HG02884 (cell line): ENCODE data around the gene NKX6-2.
"Not testable (repeated sequence)": the region's sequence is repeated elsewhere in the genome, so short reads cannot be mapped to it uniquely, and the experiment has no call there.

ENCODE experiments used
- ATAC-seq: cut with Tn5 transposase; IDR thresholded peaks from one replicate; pipeline ENCODE4 v1.9.1; 2021; ENCODE audit warnings: mild to moderate bottlenecking, moderate library complexity; ENCODE audit not compliant: unreplicated experiment

NKX6-2 gene

DNA sequence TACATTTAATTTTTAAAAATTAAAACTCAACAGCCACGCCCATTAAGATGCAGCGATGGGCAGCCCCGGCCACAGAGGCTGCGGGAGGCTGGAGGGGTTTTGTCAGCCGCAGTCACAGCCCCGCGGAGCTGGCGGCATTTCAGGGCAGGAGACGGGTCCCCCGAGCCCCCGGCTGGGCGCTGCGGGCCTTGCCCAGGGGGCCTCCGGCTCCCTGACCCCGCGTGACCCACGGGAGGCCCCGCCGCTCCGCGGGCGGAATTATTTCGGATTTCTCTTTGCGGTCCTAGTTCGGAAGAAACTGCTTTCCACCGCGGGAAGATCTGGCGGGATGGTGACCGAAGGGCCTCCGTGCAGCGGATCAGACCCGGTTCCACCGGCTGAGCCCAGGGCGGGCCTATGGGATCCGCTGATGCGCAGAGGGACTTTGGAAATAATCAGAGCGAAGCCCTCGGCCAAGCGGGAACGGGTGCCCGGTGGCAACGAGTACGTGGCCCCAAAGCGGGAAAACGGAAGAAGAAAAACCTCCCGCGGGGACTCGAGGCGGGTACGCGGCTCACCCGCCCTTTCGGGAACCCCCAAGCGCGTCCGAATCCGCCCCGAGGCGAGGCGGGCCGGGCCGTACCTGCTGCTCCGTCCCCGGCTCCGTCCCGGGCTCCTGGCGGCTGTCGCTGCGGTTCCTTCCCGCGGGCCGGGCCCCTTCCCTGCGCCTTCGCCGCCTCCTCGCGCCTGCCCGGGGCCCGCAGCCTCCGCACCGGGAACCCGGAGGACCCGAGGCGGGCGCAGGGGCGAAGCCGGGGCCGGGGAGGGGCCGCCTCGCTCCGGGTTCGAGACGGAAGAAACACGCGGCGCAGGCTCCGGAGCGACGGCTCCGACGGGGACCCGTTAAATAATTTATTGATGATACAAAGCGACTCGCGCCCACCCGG, 1.7 kb downstream of the NKX6-2 start:
- ATAC-seq = no peak

GRCh38 chr10:132783165-132783939, 2.6 kb downstream of the NKX6-2 start:
- no peak for ATAC-seq

DNA sequence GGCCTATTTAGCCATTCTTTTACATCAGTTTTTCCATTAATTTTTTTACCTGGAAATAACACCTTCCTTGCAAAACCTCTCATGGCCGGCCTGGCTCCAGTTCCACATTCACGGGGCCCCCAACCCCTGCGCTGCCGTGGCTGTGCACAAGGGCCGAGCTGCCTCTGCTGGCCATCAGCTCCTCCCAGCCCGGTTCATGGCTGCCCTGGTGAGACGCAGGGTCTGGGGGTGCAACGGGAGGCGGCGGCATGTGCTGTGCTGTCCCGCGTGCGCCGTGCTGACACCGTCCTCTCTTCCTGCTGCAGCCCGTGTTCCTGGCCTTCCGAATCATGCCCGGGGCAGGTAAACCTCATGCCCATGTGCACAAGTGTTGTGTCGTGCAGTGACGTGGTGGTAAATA, 4.4 kb downstream of the NKX6-2 start:
- ATAC-seq = no peak

- no peak for ATAC-seq
These were observed 5.6 kb downstream of the NKX6-2 start for GRCh38 chr10:132780356-132780755.

DNA sequence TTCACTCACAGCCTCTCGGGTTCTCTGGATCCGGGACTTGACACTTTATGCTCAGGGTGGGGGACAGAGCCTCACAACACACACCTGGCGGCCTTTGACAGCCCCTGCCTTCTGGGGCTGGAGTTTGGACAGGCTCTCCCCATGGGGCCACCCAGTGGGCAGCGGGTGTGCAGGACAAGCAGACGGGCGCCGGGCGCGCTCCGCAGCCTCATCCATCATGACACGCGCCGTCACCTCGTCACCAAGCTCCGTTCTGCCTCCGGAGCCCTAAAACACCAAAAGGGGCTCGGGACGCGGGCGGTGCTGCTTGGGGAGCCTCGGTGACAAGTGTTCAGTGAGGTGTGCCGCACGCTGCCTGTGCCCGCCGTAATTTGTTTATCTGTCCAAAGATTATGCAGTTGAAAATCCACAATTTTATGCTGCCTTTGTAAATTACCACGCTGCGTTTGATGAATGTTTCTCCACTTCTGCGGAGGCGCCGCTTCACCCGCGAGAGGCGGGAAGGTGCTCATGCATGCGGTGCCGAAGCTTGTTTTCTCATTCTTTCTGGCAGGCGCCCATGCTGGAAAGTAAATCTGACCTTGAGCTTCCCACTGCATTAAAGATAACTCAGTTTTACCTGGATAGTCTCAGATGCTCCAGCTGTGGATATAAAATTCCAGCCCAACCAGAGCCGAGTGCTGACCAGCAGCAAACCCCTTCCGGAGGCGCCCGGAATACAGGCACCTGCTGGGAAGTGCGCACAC, 6.2 kb downstream of the NKX6-2 start:
- no peak for ATAC-seq

GRCh38 chr10:132777441-132777840, 8.5 kb downstream of the NKX6-2 start:
- ATAC-seq = no peak

DNA sequence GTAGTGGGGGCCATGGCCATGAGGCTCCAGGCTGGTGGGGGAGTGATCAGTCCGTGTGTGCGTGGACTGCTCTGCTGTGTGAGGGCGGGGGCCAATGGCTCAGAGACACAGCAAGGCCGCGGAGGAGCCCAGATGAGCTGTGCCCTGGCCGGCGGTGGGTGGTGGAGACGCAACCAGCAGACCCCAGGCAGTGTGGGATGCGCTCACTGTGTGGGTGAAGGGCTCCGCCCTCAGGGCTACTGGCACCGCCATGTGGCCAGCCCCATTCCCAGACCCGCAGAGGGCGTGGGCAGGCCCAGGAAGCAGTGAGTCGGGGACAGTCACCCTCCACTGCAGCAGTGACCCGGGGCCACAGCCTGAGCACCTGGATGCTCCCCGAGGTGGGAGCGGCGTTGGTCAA, 9.1 kb downstream of the NKX6-2 start:
- no peak for ATAC-seq

- ATAC-seq = no peak
These were observed 9.8 kb downstream of the NKX6-2 start for GRCh38 chr10:132776186-132776585.

DNA sequence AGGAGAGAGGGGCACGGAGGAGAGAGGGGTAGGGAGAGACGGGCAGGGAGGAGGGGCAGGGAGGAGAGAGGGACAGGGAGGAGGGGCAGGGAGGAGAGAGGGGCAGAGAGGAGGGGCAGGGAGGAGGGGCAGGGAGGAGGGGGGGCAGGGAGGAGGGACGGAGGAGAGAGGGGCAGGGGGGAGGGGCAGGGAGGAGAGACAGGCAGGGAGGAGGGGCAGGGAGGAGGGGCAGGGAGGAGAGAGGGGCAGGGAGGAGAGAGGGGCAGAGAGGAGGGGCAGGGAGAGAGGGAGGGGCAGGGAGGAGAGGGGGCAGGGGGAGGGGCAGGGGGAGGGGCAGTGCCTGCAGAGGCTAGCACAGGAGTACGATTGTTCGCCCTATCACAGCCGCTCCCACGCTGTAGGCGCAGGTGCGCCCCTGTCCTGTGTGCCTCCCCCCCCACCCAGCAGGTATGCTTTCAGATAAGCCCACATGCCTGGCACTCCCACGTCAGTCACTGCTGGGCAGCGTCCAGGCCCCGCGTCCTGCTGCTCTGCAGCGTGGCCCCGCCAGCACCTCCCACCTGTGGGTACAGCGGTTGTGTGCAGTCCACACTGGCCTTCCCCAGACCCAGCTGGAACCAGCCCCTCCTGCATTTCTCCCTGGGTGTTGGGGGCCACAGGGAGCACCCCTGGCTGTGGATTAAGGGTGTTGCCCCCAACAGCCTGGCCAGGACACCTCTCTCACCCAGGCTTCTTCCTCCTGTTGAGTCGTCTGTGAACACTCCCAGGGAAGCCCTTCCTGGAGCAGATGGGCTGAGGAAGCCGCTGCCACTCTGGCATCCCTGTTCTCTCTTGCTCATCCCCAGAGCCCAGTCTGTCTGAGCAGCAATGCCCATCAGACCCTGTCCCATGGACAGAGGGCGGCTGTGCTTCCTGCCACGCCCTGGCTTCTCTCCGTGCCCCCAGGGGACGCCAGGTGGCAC, 10.8 kb downstream of the NKX6-2 start:
- ATAC-seq = no peak

DNA sequence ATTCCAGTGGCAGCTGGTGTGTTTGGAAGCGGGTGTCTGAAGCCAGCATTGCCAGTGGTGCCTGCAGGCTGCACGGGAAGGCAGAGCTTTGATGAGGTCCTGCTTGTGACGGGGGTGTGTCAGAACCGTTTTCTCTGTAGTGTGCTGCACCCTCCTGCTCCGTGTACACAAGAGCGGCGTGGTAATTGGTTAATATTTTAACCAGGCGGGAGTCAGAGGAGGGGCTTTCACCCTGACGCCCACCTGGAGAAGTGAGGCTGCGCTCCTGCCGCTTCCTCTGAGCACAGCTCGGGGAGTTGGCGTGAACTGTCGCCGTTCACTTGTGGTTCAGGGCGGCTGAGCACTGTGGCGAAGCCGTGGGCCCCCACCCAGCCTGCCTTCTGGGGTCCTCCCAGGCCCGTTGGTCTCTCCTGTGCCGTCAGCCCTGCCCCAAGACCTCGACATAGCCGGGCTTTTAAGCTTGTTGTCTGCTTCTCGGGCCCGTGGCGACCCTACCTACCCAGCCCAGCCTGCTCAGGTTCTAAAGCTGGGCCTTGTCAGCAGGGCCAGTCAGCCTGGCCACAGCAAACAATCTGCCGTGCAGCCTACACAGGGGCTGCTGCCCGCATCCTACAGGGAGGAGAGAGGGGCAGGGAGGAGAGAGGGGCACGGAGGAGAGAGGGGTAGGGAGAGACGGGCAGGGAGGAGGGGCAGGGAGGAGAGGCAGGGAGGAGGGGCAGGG, 11.6 kb downstream of the NKX6-2 start:
- ATAC-seq = no peak

DNA sequence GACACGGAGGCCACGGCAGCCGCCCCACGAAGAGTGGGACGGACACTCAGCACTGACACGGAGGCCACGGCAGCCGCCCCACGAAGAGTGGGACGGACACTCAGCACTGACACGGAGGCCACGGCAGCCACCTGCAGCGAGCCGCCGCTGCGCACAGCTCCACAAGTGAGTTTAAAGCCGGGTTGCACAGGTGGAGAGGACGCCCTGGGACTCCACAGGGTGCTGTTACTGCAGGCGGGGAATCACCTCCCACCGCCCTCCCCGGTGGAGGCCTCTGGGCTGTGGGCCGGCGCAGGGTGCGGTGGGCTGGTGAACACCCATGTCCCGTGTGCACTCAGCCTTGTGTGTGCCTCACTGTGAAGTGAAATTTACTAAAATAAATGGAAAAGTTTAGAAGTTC, 13.1 kb downstream of the NKX6-2 start:
- ATAC-seq = not testable (repeated sequence)

DNA sequence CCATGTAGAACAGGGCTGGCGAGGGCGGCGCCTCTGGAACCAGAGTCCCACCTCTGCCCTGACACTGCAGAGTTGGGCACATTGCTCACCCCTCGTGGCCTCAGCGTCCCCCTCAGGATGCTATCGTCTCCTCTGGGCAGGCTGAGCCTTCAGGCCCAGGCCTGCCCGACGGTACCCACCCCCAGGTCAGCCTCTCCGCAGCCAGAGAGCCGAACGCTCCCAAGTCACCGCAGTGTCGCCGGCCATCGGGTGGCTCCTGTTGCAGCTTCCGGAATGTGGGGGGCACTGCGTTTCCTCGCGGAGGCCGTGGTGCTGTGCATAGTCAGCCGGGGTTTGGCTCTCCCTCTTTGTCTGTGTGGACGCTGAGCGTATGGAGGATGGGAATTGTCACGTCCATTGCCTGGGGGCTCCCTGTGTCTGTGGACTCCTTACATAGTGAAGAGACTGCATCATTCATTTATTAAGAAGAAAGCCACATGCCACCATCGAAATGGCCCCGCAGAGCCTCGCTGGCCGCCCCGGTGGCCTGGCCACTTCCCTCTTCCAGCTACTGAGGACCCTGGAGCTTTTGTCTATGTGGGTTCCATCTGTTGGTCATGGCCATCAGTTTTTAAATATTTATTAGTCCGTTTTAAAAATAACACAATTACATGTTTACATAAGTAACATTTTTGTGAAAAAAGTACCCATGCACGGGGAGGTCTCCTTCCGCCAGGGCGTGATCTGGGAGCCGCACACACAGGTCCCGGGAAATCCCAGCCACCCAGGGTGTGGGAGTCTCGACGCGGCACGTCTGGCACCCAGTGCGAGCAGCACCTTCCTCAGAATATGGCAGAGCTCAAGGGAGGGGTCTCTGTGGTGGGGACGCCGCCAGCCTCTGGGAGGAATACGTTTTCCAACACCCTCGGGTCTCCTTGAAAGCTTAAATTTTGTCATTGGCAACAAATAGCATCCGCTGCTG, 15.6 kb downstream of the NKX6-2 start:
- no peak for ATAC-seq

DNA sequence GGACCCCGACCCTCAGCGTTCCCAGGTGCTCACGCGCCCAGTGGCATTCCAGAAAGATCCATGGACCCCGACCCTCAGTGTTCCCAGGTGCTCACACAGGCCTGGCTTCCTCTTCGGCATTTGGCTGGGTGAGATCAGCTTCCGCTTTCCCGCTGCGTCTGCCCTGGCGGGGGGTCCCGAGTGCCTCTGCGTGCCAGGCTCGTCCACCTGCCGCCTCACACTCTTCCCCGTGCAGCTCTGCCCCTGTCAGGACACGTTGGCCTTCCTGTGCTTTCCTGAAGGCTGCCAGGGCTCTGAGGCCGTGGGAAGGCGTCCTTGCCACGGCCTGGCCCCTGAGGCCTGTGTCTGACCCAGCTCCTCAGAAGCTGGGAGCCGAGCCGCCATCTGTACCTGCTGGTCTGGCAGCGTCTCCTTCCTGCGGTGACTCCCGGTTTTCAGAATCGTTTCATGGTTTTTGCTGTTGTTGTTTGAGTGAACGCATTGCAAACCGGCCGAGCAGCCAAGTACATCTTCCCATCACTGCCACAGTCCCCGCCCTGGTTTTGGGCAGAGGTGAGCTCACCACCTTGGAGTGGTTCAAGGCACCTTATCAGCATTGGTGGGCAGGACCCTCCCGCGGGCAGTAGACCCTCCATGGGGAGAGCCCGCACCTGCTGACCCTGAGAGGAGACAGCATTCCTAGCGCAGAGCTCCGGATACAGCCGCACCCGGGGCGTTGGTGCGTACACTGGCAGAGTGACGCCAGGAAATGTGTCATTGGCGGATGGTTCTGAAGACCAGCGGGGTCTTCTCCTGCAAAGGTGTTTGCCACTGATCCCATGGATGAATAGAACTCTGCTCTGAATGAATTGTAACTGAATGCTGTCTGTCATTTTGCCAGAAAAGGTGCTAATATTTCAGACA, 17.4 kb downstream of the NKX6-2 start:
- ATAC-seq = no peak

DNA sequence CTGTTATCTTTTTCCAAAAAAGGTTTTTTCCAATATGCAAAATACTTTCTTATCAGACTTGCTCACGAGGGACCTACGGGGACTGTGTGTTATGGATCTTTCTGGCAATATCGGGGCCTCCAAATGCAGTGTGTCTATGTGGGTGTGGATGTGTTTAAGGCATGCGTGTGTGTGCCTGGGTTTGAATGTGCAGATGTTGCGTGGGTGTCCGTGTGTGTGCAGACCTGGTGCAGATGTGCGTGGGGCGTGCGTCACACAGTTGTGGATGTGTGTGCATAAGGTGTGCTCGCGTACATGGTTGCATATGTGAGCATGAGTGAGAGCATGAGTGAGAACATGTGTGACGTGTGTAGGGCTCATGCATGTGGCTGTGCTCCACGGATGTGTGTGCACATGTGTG, 19.7 kb downstream of the NKX6-2 start:
- ATAC-seq = no peak

- no peak for ATAC-seq
These were observed 20.5 kb downstream of the NKX6-2 start for GRCh38 chr10:132765435-132765834.

GRCh38 chr10:132764108-132764507, 21.8 kb downstream of the NKX6-2 start:
- no peak for ATAC-seq

GRCh38 chr10:132763545-132763944, 22.4 kb downstream of the NKX6-2 start:
- ATAC-seq = no peak
